GM12875 (cell line): ENCODE results near the gene CDH9.

Experiments used
- H3K4me3 ChIP-seq: one replicate; pipeline ENCODE4 v1.5.1; 2011; ENCODE audit warnings: low read depth, low read length, control low read depth
- CTCF ChIP-seq: IDR thresholded peaks from 2 replicates; pipeline ENCODE4 v1.5.1; 2011; ENCODE audit warnings: low read depth, mild to moderate bottlenecking, control low read depth, inconsistent platforms, low read length, moderate library complexity, borderline replicate concordance; ENCODE audit not compliant: insufficient read depth

The CDH9 gene

GRCh38 chr5:27011274-27011673 is 27.1 kb downstream of the CDH9 start:
- no peak overlapping the region for H3K4me3 ChIP-seq

GRCh38 chr5:27010646-27011045 is 27.7 kb downstream of the CDH9 start:
- H3K4me3 ChIP-seq: no peak overlapping the region
- no peak for TF ChIP-seq CTCF

More at GRCh38 chr5:27011274-27011673, 27.1 kb downstream of the CDH9 start:
- no peak for TF ChIP-seq CTCF

GRCh38 chr5:27009540-27009915 is 28.9 kb downstream of the CDH9 start:
- no peak for TF ChIP-seq CTCF
- no peak overlapping the region for H3K4me3 ChIP-seq

GRCh38 chr5:27008604-27009539 is 29.5 kb downstream of the CDH9 start:
- H3K4me3 ChIP-seq: no peak overlapping the region
- TF ChIP-seq CTCF: no peak

- no peak overlapping the region for H3K4me3 ChIP-seq
- TF ChIP-seq CTCF: no peak
Observed at GRCh38 chr5:27007121-27007520, 31.3 kb downstream of the CDH9 start.

GRCh38 chr5:26986985-26987384 is 51.4 kb downstream of the CDH9 start:
- no peak for TF ChIP-seq CTCF
- H3K4me3 ChIP-seq: no peak overlapping the region

- TF ChIP-seq CTCF: no peak
- no peak overlapping the region for H3K4me3 ChIP-seq
Observed at GRCh38 chr5:26981750-26982149, 56.6 kb downstream of the CDH9 start.
